SK-N-SH (cell line): ENCODE measurements around the gene PMEPA1. TPM values are rescaled to one million over a fixed set of nuclear protein-coding genes. Genes with fewer than 3 reads are reported as not detected.

Experiments
- CTCF ChIA-PET: fragments of 300-600, 350-600 bp; formaldehyde crosslinking; extraction: SDS; loops from one replicate; lab custom pipeline; 2021; lab: Yijun Ruan, JAX
- POLR2A ChIA-PET: fragments of 350-600 bp; sonication (Branson Sonifier 250); formaldehyde crosslinking; extraction: SDS; loops from one replicate; lab custom pipeline; 2020; ENCODE audit warnings: antibody characterized with exemption, inconsistent platforms; lab: Yijun Ruan, JAX
- DNase-seq: peaks from one replicate; pipeline ENCODE4 v3.0.0; 2012
- H2AFZ ChIP-seq: fragments of 200-600 bp; sonication (generic); 2 replicates; pipeline ENCODE4 v1.8.1; 2016; ENCODE audit warnings: antibody characterized with exemption, mild to moderate bottlenecking, low read depth
- H3F3A ChIP-seq: fragments of 200-600 bp; sonication (generic); replicated peaks from 2 replicates; pipeline ENCODE3; 2016; ENCODE audit warnings: antibody characterized with exemption, mild to moderate bottlenecking; ENCODE audit not compliant: insufficient read depth
- H3K27ac ChIP-seq, 2 experiments: fragments of 200-500 bp in 1 of 2; fragments of 200-600 bp in 1 of 2; sonication (Bioruptor generic) in 1 of 2; sonication (generic), shearing (Covaris generic) in 1 of 2; 2 replicates each; pipeline versions ENCODE4 v1.5.1 to v1.6.1; 2014 to 2016; ENCODE audit warnings: low read depth in 2 of 2, inconsistent platforms in 1 of 2, low read length in 1 of 2, mild to moderate bottlenecking in 1 of 2, mixed read lengths in 1 of 2
- H3K27me3 ChIP-seq: fragments of 200-600 bp; sonication (generic), shearing (Covaris generic); 2 replicates; pipeline ENCODE4 v1.6.1; 2016; ENCODE audit warnings: mixed run types; ENCODE audit not compliant: insufficient read depth
- H3K36me3 ChIP-seq, 2 experiments: fragments of 200-500 bp in 1 of 2; fragments of 200-600 bp in 1 of 2; sonication (Bioruptor generic) in 1 of 2; sonication (generic) in 1 of 2; replicated peaks in 1 of 2; 2 replicates each; pipeline versions ENCODE3 to v1.5.1; 2014 to 2016; ENCODE audit warnings: low read length in 1 of 2, mild to moderate bottlenecking in 1 of 2; ENCODE audit not compliant: insufficient read depth in 2 of 2, control insufficient read depth in 1 of 2
- H3K4me1 ChIP-seq, 2 experiments: fragments of 200-500 bp in 1 of 2; fragments of 200-600 bp in 1 of 2; sonication (Bioruptor generic) in 1 of 2; sonication (generic), shearing (Covaris generic) in 1 of 2; 2 replicates each; pipeline versions ENCODE4 v1.5.1 to v1.6.1; 2014 to 2016; ENCODE audit warnings: low read depth in 1 of 2, low read length in 1 of 2, mixed run types in 1 of 2; ENCODE audit not compliant: insufficient read depth in 2 of 2, control insufficient read depth in 1 of 2
- H3K4me2 ChIP-seq: fragments of 200-600 bp; sonication (generic), shearing (Covaris generic); 2 replicates; pipeline ENCODE4 v1.6.1; 2017; ENCODE audit warnings: mixed run types
- H3K4me3 ChIP-seq, 2 experiments: fragments of 200-500 bp in 1 of 2; fragments of 200-600 bp in 1 of 2; sonication (Bioruptor generic) in 1 of 2; sonication (generic), shearing (Covaris generic) in 1 of 2; 2 replicates each; pipeline versions ENCODE4 v1.5.1 to v1.8.1; 2014 to 2016; ENCODE audit warnings: low read depth in 2 of 2, inconsistent platforms in 1 of 2, low read length in 1 of 2, mild to moderate bottlenecking in 1 of 2, mixed read lengths in 1 of 2, moderate library complexity in 1 of 2
- H3K79me2 ChIP-seq: fragments of 200-600 bp; sonication (generic); 2 replicates; pipeline ENCODE4 v1.8.1; 2017; ENCODE audit warnings: mild to moderate bottlenecking; ENCODE audit not compliant: insufficient read depth
- H3K9ac ChIP-seq: fragments of 200-600 bp; sonication (generic); 2 replicates; pipeline ENCODE4 v1.6.1; 2017; ENCODE audit warnings: mixed run types
- H3K9me2 ChIP-seq: fragments of 200-600 bp; sonication (generic); 2 replicates; pipeline ENCODE4 v1.6.1; 2017; ENCODE audit warnings: mixed run types
- H3K9me3 ChIP-seq: fragments of 200-600 bp; sonication (generic); 2 replicates; pipeline ENCODE4 v1.6.1; 2017; ENCODE audit warnings: mixed run types, mild to moderate bottlenecking, moderate library complexity
- H4K20me1 ChIP-seq: fragments of 200-600 bp; sonication (generic); 2 replicates; pipeline ENCODE4 v1.6.1; 2017; ENCODE audit warnings: mild to moderate bottlenecking, mixed run types; ENCODE audit not compliant: insufficient read depth
- CHD2 ChIP-seq: fragments of 150-350 bp; IDR thresholded peaks from 2 replicates; pipeline ENCODE4 v1.6.1; 2018; ENCODE audit warnings: low read length; ENCODE audit not compliant: partially characterized antibody
- ELF1 ChIP-seq: IDR thresholded peaks from 2 replicates; pipeline ENCODE4 v1.4.0; 2012
- FOSL2 ChIP-seq: IDR thresholded peaks from 2 replicates; pipeline ENCODE4 v1.4.0; 2012; ENCODE audit warnings: low read depth, mild to moderate bottlenecking, moderate library complexity, borderline replicate concordance
- FOXJ3 ChIP-seq: sonication (generic); formaldehyde crosslinking; IDR thresholded peaks from 2 replicates; pipeline ENCODE4 v1.5.1; 2020; ENCODE audit warnings: mild to moderate bottlenecking, missing genetic modification reagents
- GABPA ChIP-seq: IDR thresholded peaks from 2 replicates; pipeline ENCODE4 v1.4.0; 2012; ENCODE audit warnings: low read depth, mild to moderate bottlenecking
- GATA2 ChIP-seq: sonication (generic); formaldehyde crosslinking; IDR thresholded peaks from 2 replicates; pipeline ENCODE4 v1.5.0; 2020; ENCODE audit warnings: mild to moderate bottlenecking, missing genetic modification reagents
- NRF1 ChIP-seq: IDR thresholded peaks from 2 replicates; pipeline ENCODE4 v1.6.1; 2012; ENCODE audit warnings: low read depth, mild to moderate bottlenecking, low read length
- POLR2AphosphoS5 ChIP-seq: IDR thresholded peaks from 2 replicates; pipeline ENCODE4 v1.6.1; 2012; ENCODE audit warnings: low read depth, low read length
- RCOR1 ChIP-seq: fragments of 150-350 bp; IDR thresholded peaks from 2 replicates; pipeline ENCODE4 v1.6.1; 2017; ENCODE audit warnings: antibody characterized with exemption, low read length
- RXRA ChIP-seq: IDR thresholded peaks from 2 replicates; pipeline ENCODE4 v1.4.0; 2012; ENCODE audit warnings: low read depth, mild to moderate bottlenecking, borderline replicate concordance
- TAF1 ChIP-seq: IDR thresholded peaks from 2 replicates; pipeline ENCODE4 v1.6.1; 2012; ENCODE audit warnings: low read depth, mild to moderate bottlenecking, low read length, moderate library complexity, borderline replicate concordance
- TCF12 ChIP-seq: IDR thresholded peaks from 2 replicates; pipeline ENCODE4 v1.4.0; 2012
- TEAD4 ChIP-seq: IDR thresholded peaks from 2 replicates; pipeline ENCODE4 v1.4.0; 2012; ENCODE audit warnings: mild to moderate bottlenecking, borderline replicate concordance; ENCODE audit not compliant: insufficient read depth
- WGBS: methylation state at CpG from one replicate; pipeline ENCODE4 v1.1.6; 2017; ENCODE audit warnings: low lambda C conversion rate; 5-methylcytosine and 5-hydroxymethylcytosine counted together
- polyA plus RNA-seq, 3 experiments: library from polyadenylated mRNA; depleted of rRNA; stranded (reverse); fragments of >200 nt; gene quantifications; 2 replicates each; pipeline ENCODE4 v1.2.3, GENCODE V29; 2012
- TF ChIP-seq, protein P1 (sequence below): IDR thresholded peaks from 2 replicates; pipeline ENCODE4 v1.4.0; 2012; ENCODE audit warnings: low read depth, borderline replicate concordance
- TF ChIP-seq, protein P2 (sequence below): IDR thresholded peaks from 2 replicates; pipeline ENCODE4 v1.6.1; 2012; ENCODE audit warnings: mild to moderate bottlenecking, low read depth, low read length, moderate library complexity
- TF ChIP-seq, protein P3 (sequence below): fragments of 150-350 bp; IDR thresholded peaks from 2 replicates; pipeline ENCODE4 v1.6.1; 2017; ENCODE audit warnings: antibody characterized with exemption, low read length, low read depth, borderline replicate concordance
- TF ChIP-seq, protein P4 (sequence below): fragments of 150-350 bp; IDR thresholded peaks from 2 replicates; pipeline ENCODE4 v1.6.1; 2016; ENCODE audit warnings: mild to moderate bottlenecking, low read depth, low read length

Gene PMEPA1
- polyA plus RNA-seq, 1 of the 3 experiments (the other 2 are of a cell fraction): 7.1 TPM

- 41% methylated on average over 13 of the region's 13 CpGs for WGBS
- Histone ChIP-seq H4K20me1 (no peaks in the 10 kb centered on the region), H3K9me2 (no peaks in the 10 kb centered on the region), H3K27ac (peak overlapping the region; percentile 76 to 95), H3K4me2 (peak overlapping the region; percentile 88), H3K9ac (peak overlapping the region; percentile 49; the same call in 1 of the 2 replicates), H3K9me3 (no peaks in the 10 kb centered on the region), H2AFZ (peak overlapping the region; percentile 89), H3K27me3 (no peaks in the 10 kb centered on the region), H3K4me3 (peak overlapping the region; percentile 33 to 65), H3K79me2 (no peaks in the 10 kb centered on the region), H3K4me1 (peaks cover 14 to 48% of the 10 kb centered on the region in 2 experiments), H3K36me3 (no peaks in the 10 kb centered on the region), H3F3A (peaks cover 13% of the 10 kb centered on the region)
- ChIA-PET POLR2A (interaction anchor here (0.9 to 1.0 kb wide), 2 partner anchors 38 to 39 kb away, joined by 3 to 5 read pairs; partner anchors contain the start of gene PMEPA1), CTCF (interaction anchor here (0.6 to 1.9 kb wide), 6 partner anchors 11 to 252 kb away, joined by 3 to 7 read pairs (median 4); no protein-coding TSS in a partner anchor)
- TF ChIP-seq POLR2AphosphoS5 (no peak), GATA2 (CRISPR knock-in tag) (0 out of 2 replicates have a peak, but pooled peaks have one; percentile 2)
- DNase-seq: no peak
These were observed 39.4 kb upstream of the PMEPA1 start for GRCh38 chr20:57749131-57749690.

- 2% methylated on average over 22 of the region's 29 CpGs for WGBS
- Histone ChIP-seq H3K9me3 (no peaks in the 10 kb centered on the region), H3K9me2 (no peaks in the 10 kb centered on the region), H3K4me3 (peak overlapping the region; percentile 33 to 65), H2AFZ (peak overlapping the region; percentile 89), H4K20me1 (no peaks in the 10 kb centered on the region), H3K79me2 (no peaks in the 10 kb centered on the region), H3K27me3 (no peaks in the 10 kb centered on the region), H3K9ac (peak overlapping the region; percentile 49; the same call in 1 of the 2 replicates), H3K27ac (peak overlapping the region; percentile 76 to 95), H3K36me3 (no peaks in the 10 kb centered on the region), H3F3A (peaks cover 13% of the 10 kb centered on the region), H3K4me2 (peak overlapping the region; percentile 88), H3K4me1 (peaks cover 14 to 46% of the 10 kb centered on the region in 2 experiments)
- peak; percentile 96 for DNase-seq
- ChIA-PET CTCF (interaction anchor here (0.6 to 1.9 kb wide), 7 partner anchors 12 to 337 kb away, joined by 3 to 7 read pairs (median 3); no protein-coding TSS in a partner anchor), POLR2A (interaction anchor here (0.9 to 1.0 kb wide), 2 partner anchors 38 to 39 kb away, joined by 3 to 5 read pairs; partner anchors contain the start of gene PMEPA1)
- TF ChIP-seq TEAD4 (peak; percentile 25; the same call in 1 of the 2 replicates), GABPA (no peak), RCOR1 (peak; percentile 45), NRF1 (peak; percentile 54), FOSL2 (peak; percentile 60; the same call in 1 of the 2 replicates), TCF12 (peak; percentile 63), ELF1 (no peak), CHD2 (peak; percentile 89), TAF1 (peak; percentile 24; the same call in 1 of the 2 replicates), POLR2AphosphoS5 (peak; percentile 37; the same call in 1 of the 2 replicates), FOXJ3 (CRISPR knock-in tag) (0 out of 2 replicates have a peak, but pooled peaks have one; percentile 64), RXRA (no peak)
- TF ChIP-seq, protein P1, sequence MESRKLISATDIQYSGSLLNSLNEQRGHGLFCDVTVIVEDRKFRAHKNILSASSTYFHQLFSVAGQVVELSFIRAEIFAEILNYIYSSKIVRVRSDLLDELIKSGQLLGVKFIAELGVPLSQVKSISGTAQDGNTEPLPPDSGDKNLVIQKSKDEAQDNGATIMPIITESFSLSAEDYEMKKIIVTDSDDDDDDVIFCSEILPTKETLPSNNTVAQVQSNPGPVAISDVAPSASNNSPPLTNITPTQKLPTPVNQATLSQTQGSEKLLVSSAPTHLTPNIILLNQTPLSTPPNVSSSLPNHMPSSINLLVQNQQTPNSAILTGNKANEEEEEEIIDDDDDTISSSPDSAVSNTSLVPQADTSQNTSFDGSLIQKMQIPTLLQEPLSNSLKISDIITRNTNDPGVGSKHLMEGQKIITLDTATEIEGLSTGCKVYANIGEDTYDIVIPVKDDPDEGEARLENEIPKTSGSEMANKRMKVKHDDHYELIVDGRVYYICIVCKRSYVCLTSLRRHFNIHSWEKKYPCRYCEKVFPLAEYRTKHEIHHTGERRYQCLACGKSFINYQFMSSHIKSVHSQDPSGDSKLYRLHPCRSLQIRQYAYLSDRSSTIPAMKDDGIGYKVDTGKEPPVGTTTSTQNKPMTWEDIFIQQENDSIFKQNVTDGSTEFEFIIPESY: no peak
- TF ChIP-seq, protein P2, sequence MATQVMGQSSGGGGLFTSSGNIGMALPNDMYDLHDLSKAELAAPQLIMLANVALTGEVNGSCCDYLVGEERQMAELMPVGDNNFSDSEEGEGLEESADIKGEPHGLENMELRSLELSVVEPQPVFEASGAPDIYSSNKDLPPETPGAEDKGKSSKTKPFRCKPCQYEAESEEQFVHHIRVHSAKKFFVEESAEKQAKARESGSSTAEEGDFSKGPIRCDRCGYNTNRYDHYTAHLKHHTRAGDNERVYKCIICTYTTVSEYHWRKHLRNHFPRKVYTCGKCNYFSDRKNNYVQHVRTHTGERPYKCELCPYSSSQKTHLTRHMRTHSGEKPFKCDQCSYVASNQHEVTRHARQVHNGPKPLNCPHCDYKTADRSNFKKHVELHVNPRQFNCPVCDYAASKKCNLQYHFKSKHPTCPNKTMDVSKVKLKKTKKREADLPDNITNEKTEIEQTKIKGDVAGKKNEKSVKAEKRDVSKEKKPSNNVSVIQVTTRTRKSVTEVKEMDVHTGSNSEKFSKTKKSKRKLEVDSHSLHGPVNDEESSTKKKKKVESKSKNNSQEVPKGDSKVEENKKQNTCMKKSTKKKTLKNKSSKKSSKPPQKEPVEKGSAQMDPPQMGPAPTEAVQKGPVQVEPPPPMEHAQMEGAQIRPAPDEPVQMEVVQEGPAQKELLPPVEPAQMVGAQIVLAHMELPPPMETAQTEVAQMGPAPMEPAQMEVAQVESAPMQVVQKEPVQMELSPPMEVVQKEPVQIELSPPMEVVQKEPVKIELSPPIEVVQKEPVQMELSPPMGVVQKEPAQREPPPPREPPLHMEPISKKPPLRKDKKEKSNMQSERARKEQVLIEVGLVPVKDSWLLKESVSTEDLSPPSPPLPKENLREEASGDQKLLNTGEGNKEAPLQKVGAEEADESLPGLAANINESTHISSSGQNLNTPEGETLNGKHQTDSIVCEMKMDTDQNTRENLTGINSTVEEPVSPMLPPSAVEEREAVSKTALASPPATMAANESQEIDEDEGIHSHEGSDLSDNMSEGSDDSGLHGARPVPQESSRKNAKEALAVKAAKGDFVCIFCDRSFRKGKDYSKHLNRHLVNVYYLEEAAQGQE: peak; percentile 50; the same call in 1 of the 2 replicates
- TF ChIP-seq, protein P3, sequence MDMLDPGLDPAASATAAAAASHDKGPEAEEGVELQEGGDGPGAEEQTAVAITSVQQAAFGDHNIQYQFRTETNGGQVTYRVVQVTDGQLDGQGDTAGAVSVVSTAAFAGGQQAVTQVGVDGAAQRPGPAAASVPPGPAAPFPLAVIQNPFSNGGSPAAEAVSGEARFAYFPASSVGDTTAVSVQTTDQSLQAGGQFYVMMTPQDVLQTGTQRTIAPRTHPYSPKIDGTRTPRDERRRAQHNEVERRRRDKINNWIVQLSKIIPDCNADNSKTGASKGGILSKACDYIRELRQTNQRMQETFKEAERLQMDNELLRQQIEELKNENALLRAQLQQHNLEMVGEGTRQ: no peak
- TF ChIP-seq, protein P4, sequence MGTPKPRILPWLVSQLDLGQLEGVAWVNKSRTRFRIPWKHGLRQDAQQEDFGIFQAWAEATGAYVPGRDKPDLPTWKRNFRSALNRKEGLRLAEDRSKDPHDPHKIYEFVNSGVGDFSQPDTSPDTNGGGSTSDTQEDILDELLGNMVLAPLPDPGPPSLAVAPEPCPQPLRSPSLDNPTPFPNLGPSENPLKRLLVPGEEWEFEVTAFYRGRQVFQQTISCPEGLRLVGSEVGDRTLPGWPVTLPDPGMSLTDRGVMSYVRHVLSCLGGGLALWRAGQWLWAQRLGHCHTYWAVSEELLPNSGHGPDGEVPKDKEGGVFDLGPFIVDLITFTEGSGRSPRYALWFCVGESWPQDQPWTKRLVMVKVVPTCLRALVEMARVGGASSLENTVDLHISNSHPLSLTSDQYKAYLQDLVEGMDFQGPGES: no peak
These were observed 38.9 kb upstream of the PMEPA1 start for GRCh38 chr20:57748601-57749130.
